ENCODE measurements around the gene ATP6V0E2.

Gene ATP6V0E2

GRCh38 chr7:149862156-149862555 is 11.6 kb upstream of the ATP6V0E2 start:
- DNase-seq (ENCODE audit: low spot score in 2 of 2), result no peak
- in situ Hi-C loops (cut with MboI; ENCODE audit: low sequenced_read_pairs), result no loop called here
- Histone ChIP-seq H3K36me3 (replicated peaks) (no peaks in the 10 kb centered on the region), H3K4me1 (no peaks in the 10 kb centered on the region), H3K27me3 (ENCODE audit: low read depth) (no peaks in the 10 kb centered on the region), H3K4me3 (no peak overlapping the region), H3K9me3 (no peaks in the 10 kb centered on the region)

GRCh38 chr7:149863500-149863899 is 10.3 kb upstream of the ATP6V0E2 start:
- Histone ChIP-seq H3K27me3 (ENCODE audit: low read depth) (no peaks in the 10 kb centered on the region), H3K4me3 (no peak overlapping the region), H3K36me3 (replicated peaks) (no peaks in the 10 kb centered on the region), H3K9me3 (no peaks in the 10 kb centered on the region), H3K4me1 (no peaks in the 10 kb centered on the region)
- no peak for DNase-seq (ENCODE audit: low spot score in 2 of 2)
- in situ Hi-C loops (cut with MboI; ENCODE audit: low sequenced_read_pairs), result no loop called here

- Histone ChIP-seq H3K4me3 (no peak overlapping the region), H3K9me3 (no peaks in the 10 kb centered on the region), H3K4me1 (no peaks in the 10 kb centered on the region), H3K36me3 (replicated peaks) (no peaks in the 10 kb centered on the region; the same call in 1 of the 2 replicates), H3K27me3 (ENCODE audit: low read depth) (no peaks in the 10 kb centered on the region)
- in situ Hi-C loops (cut with MboI; ENCODE audit: low sequenced_read_pairs), result no loop called here
- no peak for DNase-seq (ENCODE audit: low spot score in 2 of 2)
These were observed 9.7 kb upstream of the ATP6V0E2 start for GRCh38 chr7:149864023-149864422.

- H3K4me1 ChIP-seq, result no peaks in the 10 kb centered on the region
- no peak overlapping the region for H3K4me3 ChIP-seq
- H3K36me3 ChIP-seq (replicated peaks), result peaks cover 3% of the 10 kb centered on the region; the same call in 1 of the 2 replicates
- DNase-seq (ENCODE audit: low spot score in 2 of 2), result no peak
- in situ Hi-C loops (cut with MboI; ENCODE audit: low sequenced_read_pairs), result no loop called here
- H3K9me3 ChIP-seq, result no peaks in the 10 kb centered on the region
- H3K27me3 ChIP-seq (ENCODE audit: low read depth), result no peaks in the 10 kb centered on the region
These were observed 9.0 kb upstream of the ATP6V0E2 start for GRCh38 chr7:149864751-149865150.

- no peak for DNase-seq (ENCODE audit: low spot score in 2 of 2)
- H3K4me1 ChIP-seq, result no peaks in the 10 kb centered on the region
- H3K27me3 ChIP-seq (ENCODE audit: low read depth), result no peaks in the 10 kb centered on the region
- no peak overlapping the region for H3K4me3 ChIP-seq
- in situ Hi-C loops (cut with MboI; ENCODE audit: low sequenced_read_pairs), result no loop called here
- H3K9me3 ChIP-seq, result no peaks in the 10 kb centered on the region
- H3K36me3 ChIP-seq (replicated peaks), result peaks cover 7% of the 10 kb centered on the region
These were observed 8.3 kb upstream of the ATP6V0E2 start for GRCh38 chr7:149865437-149865836.

GRCh38 chr7:149866139-149866778 is 7.5 kb upstream of the ATP6V0E2 start:
- H3K4me3 ChIP-seq, result no peak overlapping the region
- in situ Hi-C loops (cut with MboI; ENCODE audit: low sequenced_read_pairs), result no loop called here
- no peaks in the 10 kb centered on the region for H3K4me1 ChIP-seq

GRCh38 chr7:149866779-149867447 is 6.9 kb upstream of the ATP6V0E2 start:
- H3K36me3 ChIP-seq (replicated peaks), result peaks cover 14% of the 10 kb centered on the region
- H3K27me3 ChIP-seq (ENCODE audit: low read depth), result no peaks in the 10 kb centered on the region
- DNase-seq (ENCODE audit: low spot score in 2 of 2), result no peak
- in situ Hi-C loops (cut with MboI; ENCODE audit: low sequenced_read_pairs), result no loop called here
- H3K4me1 ChIP-seq, result peaks cover 6% of the 10 kb centered on the region
- H3K9me3 ChIP-seq, result no peaks in the 10 kb centered on the region
- no peak overlapping the region for H3K4me3 ChIP-seq

More at GRCh38 chr7:149866139-149866778, 7.5 kb upstream of the ATP6V0E2 start:
- no peak for DNase-seq (ENCODE audit: low spot score in 2 of 2)
- Histone ChIP-seq H3K36me3 (replicated peaks) (peaks cover 11% of the 10 kb centered on the region), H3K9me3 (no peaks in the 10 kb centered on the region), H3K27me3 (ENCODE audit: low read depth) (no peaks in the 10 kb centered on the region)

GRCh38 chr7:149867762-149868622 is 5.8 kb upstream of the ATP6V0E2 start:
- no peak for DNase-seq (ENCODE audit: low spot score in 2 of 2)
- Histone ChIP-seq H3K27me3 (ENCODE audit: low read depth) (no peaks in the 10 kb centered on the region), H3K36me3 (replicated peaks) (peaks cover 14% of the 10 kb centered on the region), H3K4me1 (peaks cover 15% of the 10 kb centered on the region), H3K9me3 (no peaks in the 10 kb centered on the region), H3K4me3 (no peak overlapping the region)
- in situ Hi-C loops (cut with MboI; ENCODE audit: low sequenced_read_pairs), result no loop called here

GRCh38 chr7:149868623-149869290 is 5.0 kb upstream of the ATP6V0E2 start:
- no peak for DNase-seq (ENCODE audit: low spot score in 2 of 2)
- Histone ChIP-seq H3K9me3 (no peaks in the 10 kb centered on the region), H3K4me1 (peaks cover 15% of the 10 kb centered on the region), H3K4me3 (no peak overlapping the region), H3K27me3 (ENCODE audit: low read depth) (no peaks in the 10 kb centered on the region), H3K36me3 (replicated peaks) (peaks cover 14% of the 10 kb centered on the region)
- in situ Hi-C loops (cut with MboI; ENCODE audit: low sequenced_read_pairs), result no loop called here

- Histone ChIP-seq H3K36me3 (replicated peaks) (peaks cover 14% of the 10 kb centered on the region), H3K4me3 (no peak overlapping the region), H3K4me1 (peaks cover 15% of the 10 kb centered on the region), H3K9me3 (no peaks in the 10 kb centered on the region), H3K27me3 (ENCODE audit: low read depth) (no peaks in the 10 kb centered on the region)
- no peak for DNase-seq (ENCODE audit: low spot score in 2 of 2)
- in situ Hi-C loops (cut with MboI; ENCODE audit: low sequenced_read_pairs), result no loop called here
These were observed 4.5 kb upstream of the ATP6V0E2 start for GRCh38 chr7:149869291-149869650.

GRCh38 chr7:149869867-149870266 is 3.9 kb upstream of the ATP6V0E2 start:
- no peaks in the 10 kb centered on the region for H3K9me3 ChIP-seq
- peaks cover 15% of the 10 kb centered on the region for H3K4me1 ChIP-seq
- in situ Hi-C loops (cut with MboI; ENCODE audit: low sequenced_read_pairs), result no loop called here
- no peak overlapping the region for H3K4me3 ChIP-seq
- H3K27me3 ChIP-seq (ENCODE audit: low read depth), result no peaks in the 10 kb centered on the region
- no peak for DNase-seq (ENCODE audit: low spot score in 2 of 2)
- H3K36me3 ChIP-seq (replicated peaks), result peaks cover 14% of the 10 kb centered on the region

- DNase-seq (ENCODE audit: low spot score in 2 of 2), result no peak
- Histone ChIP-seq H3K4me1 (peaks cover 15% of the 10 kb centered on the region), H3K27me3 (ENCODE audit: low read depth) (no peaks in the 10 kb centered on the region), H3K36me3 (replicated peaks) (peaks cover 14% of the 10 kb centered on the region), H3K4me3 (no peak overlapping the region), H3K9me3 (no peaks in the 10 kb centered on the region)
- in situ Hi-C loops (cut with MboI; ENCODE audit: low sequenced_read_pairs), result no loop called here
These were observed 3.5 kb upstream of the ATP6V0E2 start for GRCh38 chr7:149870274-149870673.

GRCh38 chr7:149870701-149871483 is 2.9 kb upstream of the ATP6V0E2 start:
- Histone ChIP-seq H3K4me3 (no peak overlapping the region), H3K9me3 (no peaks in the 10 kb centered on the region), H3K4me1 (peaks cover 15% of the 10 kb centered on the region), H3K36me3 (replicated peaks) (peaks cover 14% of the 10 kb centered on the region), H3K27me3 (ENCODE audit: low read depth) (no peaks in the 10 kb centered on the region)
- in situ Hi-C loops (cut with MboI; ENCODE audit: low sequenced_read_pairs), result no loop called here
- DNase-seq (ENCODE audit: low spot score in 2 of 2), result no peak
